HepG2 (cell line): Measurements from ENCODE around the gene SH3PXD2A. TPM values are rescaled to one million over a fixed set of nuclear protein-coding genes. Genes with fewer than 3 reads are reported as not detected.

Source experiments
- ATAC-seq: fragments of 200-7000 bp; cut with Tn5 transposase; 3 replicates; pipeline ENCODE4 v1.9.1; 2020; ENCODE audit warnings: mild to moderate bottlenecking, moderate library complexity
- BruUV-seq: library from RNA; stranded (reverse); fragments of 400-500 nt; replicated peaks from 2 replicates; lab custom pipeline; 2021; lab: Mats Ljungman, UMichigan
- CTCF ChIA-PET: fragments of 300-600 bp; formaldehyde crosslinking; extraction: SDS; loops from one replicate; lab custom pipeline; 2021; ENCODE audit warnings: low total read pairs, inconsistent platforms, low intra/inter-chr PET ratio; lab: Yijun Ruan, JAX
- POLR2A ChIA-PET: fragments of 350-600 bp; sonication (Branson Sonifier 250); formaldehyde crosslinking; loops from one replicate; lab custom pipeline; 2020; ENCODE audit warnings: antibody characterized with exemption, inconsistent platforms; lab: Yijun Ruan, JAX
- DNase-seq: peaks from one replicate; pipeline ENCODE4 v3.0.0-alpha.2; 2015; ENCODE audit warnings: low spot score
- FAIRE-seq: peaks from 3 replicates; lab custom pipeline; 2011; peaks lifted over from hg19 to GRCh38; lab: Jason Lieb, UNC
- H2AFZ ChIP-seq: one replicate; pipeline ENCODE4 v1.6.1; 2011; ENCODE audit warnings: low read length, inconsistent platforms
- H3K27ac ChIP-seq: fragments of 300-600 bp; 3 replicates; pipeline ENCODE4 v1.8.0; 2011; ENCODE audit warnings: mixed run types, mild to moderate bottlenecking, mixed read lengths, low read length, inconsistent platforms; ENCODE audit not compliant: insufficient read depth; ENCODE audit errors: extremely low read length
- H3K27me3 ChIP-seq, 2 experiments: fragments of 200-600 bp in 1 of 2; 2 replicates in 1 of 2; 3 replicates in 1 of 2; pipeline versions ENCODE4 v1.6.0 to v1.8.0; 2011; ENCODE audit warnings: low read length in 2 of 2, mild to moderate bottlenecking in 2 of 2, moderate library complexity in 2 of 2, inconsistent platforms in 1 of 2; ENCODE audit not compliant: insufficient read depth in 2 of 2, control insufficient read depth in 1 of 2
- H3K36me3 ChIP-seq, 2 experiments: fragments of 200-600 bp in 1 of 2; replicated peaks in 1 of 2; 2 replicates in 1 of 2; 3 replicates in 1 of 2; pipeline versions ENCODE4 v1.5.1 to v1.8.0; 2011; ENCODE audit warnings: low read length in 2 of 2, inconsistent platforms in 1 of 2; ENCODE audit not compliant: insufficient read depth in 2 of 2, control insufficient read depth in 1 of 2
- H3K4me1 ChIP-seq: 2 replicates; pipeline ENCODE4 v1.5.1; 2012; ENCODE audit warnings: low read length, inconsistent platforms; ENCODE audit not compliant: insufficient read depth
- H3K4me2 ChIP-seq: 2 replicates; pipeline ENCODE4 v1.6.0; 2011; ENCODE audit warnings: low read depth, low read length, inconsistent platforms
- H3K4me3 ChIP-seq, 3 experiments: fragments of 200-600 bp in 1 of 3; sonication (generic), shearing (Covaris generic) in 1 of 3; replicated peaks in 1 of 3; 2 replicates each; pipeline ENCODE4 v1.5.1; 2011 to 2016; ENCODE audit warnings: low read length in 3 of 3, inconsistent platforms in 2 of 3, low read depth in 2 of 3, mild to moderate bottlenecking in 2 of 3, control low read depth in 1 of 3, mixed read lengths in 1 of 3; ENCODE audit not compliant: insufficient read depth in 1 of 3
- H3K79me2 ChIP-seq: one replicate; pipeline ENCODE4 v1.6.1; 2011; ENCODE audit warnings: low read length, inconsistent platforms; ENCODE audit not compliant: insufficient read depth
- H3K9ac ChIP-seq: 2 replicates; pipeline ENCODE4 v1.6.0; 2011; ENCODE audit warnings: mild to moderate bottlenecking, low read depth, low read length, inconsistent platforms; ENCODE audit not compliant: insufficient read depth
- H3K9me3 ChIP-seq: 2 replicates; pipeline ENCODE4 v1.5.1; 2012; ENCODE audit warnings: mild to moderate bottlenecking, low read length
- H4K20me1 ChIP-seq: 2 replicates; pipeline ENCODE4 v1.6.0; 2011; ENCODE audit warnings: inconsistent platforms, mild to moderate bottlenecking, low read length, moderate library complexity; ENCODE audit not compliant: insufficient read depth
- FOXA1 ChIP-seq, 2 experiments: fragments of 450-650 bp in 1 of 2; sonication (generic) in 1 of 2; formaldehyde crosslinking in 1 of 2; IDR thresholded peaks; 2 replicates each; pipeline versions ENCODE4 v1.4.0 to v1.6.1; 2016 to 2020; ENCODE audit warnings: missing genetic modification reagents in 1 of 2
- HOXA3 ChIP-seq: sonication (generic); formaldehyde crosslinking; IDR thresholded peaks from 2 replicates; pipeline ENCODE4 v1.5.0; 2020; ENCODE audit warnings: missing genetic modification reagents
- NR2F1 ChIP-seq, 2 experiments: fragments of 450-650 bp in 1 of 2; formaldehyde crosslinking in 1 of 2; IDR thresholded peaks; 2 replicates each; pipeline versions ENCODE4 v1.5.0 to v1.6.1; 2016 to 2020; ENCODE audit warnings: mild to moderate bottlenecking in 1 of 2, missing compliant biosample characterization in 1 of 2, missing genetic modification reagents in 1 of 2, moderate library complexity in 1 of 2
- SMARCE1 ChIP-seq: fragments of 450-650 bp; IDR thresholded peaks from 2 replicates; pipeline ENCODE4 v1.6.1; 2017; ENCODE audit warnings: borderline replicate concordance
- SNRNP70 ChIP-seq: fragments of 200-400 bp; formaldehyde crosslinking; IDR thresholded peaks from 2 replicates; pipeline ENCODE4 v1.6.1; 2017; ENCODE audit warnings: mild to moderate bottlenecking, low read depth, low read length, moderate library complexity
- SP5 ChIP-seq: IDR thresholded peaks from 2 replicates; pipeline ENCODE4 v1.6.1; 2016; ENCODE audit warnings: low read depth, borderline replicate concordance
- ZNF136 ChIP-seq: sonication (generic); formaldehyde crosslinking; IDR thresholded peaks from 2 replicates; pipeline ENCODE4 v1.8.1; 2022; ENCODE audit warnings: low read depth, mild to moderate bottlenecking, moderate library complexity, missing genetic modification reagents
- ZNF207 ChIP-seq: fragments of 450-650 bp; IDR thresholded peaks from 2 replicates; pipeline ENCODE4 v1.6.1; 2016; ENCODE audit warnings: antibody characterized with exemption, borderline replicate concordance
- ZNF543 ChIP-seq: sonication (generic); formaldehyde crosslinking; IDR thresholded peaks from 2 replicates; pipeline ENCODE4 v1.4.0; 2020; ENCODE audit warnings: mild to moderate bottlenecking, missing genetic modification reagents
- ZNF552 ChIP-seq: sonication (generic); formaldehyde crosslinking; IDR thresholded peaks from 2 replicates; pipeline ENCODE4 v1.9.0; 2022; ENCODE audit warnings: missing genetic modification reagents, mild to moderate bottlenecking, borderline replicate concordance
- ZNF777 ChIP-seq: sonication (generic); formaldehyde crosslinking; IDR thresholded peaks from 2 replicates; pipeline ENCODE4 v1.4.0; 2020; ENCODE audit warnings: missing genetic modification reagents
- WGBS: methylation state at CpG from one replicate; pipeline ENCODE4 v1.1.6; 2017; ENCODE audit warnings: low lambda C conversion rate; 5-methylcytosine and 5-hydroxymethylcytosine counted together
- in situ Hi-C: cut with HindIII; loops from 2 replicates; pipeline ENCODE4 v1.10.0; 2017; ENCODE audit warnings: low pct_unique_long_range_greater_than_20kb; ENCODE audit not compliant: extremely low pct_ligation_motif_present
- intact Hi-C: fragments of 100-400 bp; cut with micrococcal nuclease; formaldehyde crosslinking; loops from one replicate; pipeline ENCODE4 v1.10.0; 2022; ENCODE audit not compliant: unreplicated experiment
- polyA plus RNA-seq, 8 experiments: library from polyadenylated mRNA; depleted of rRNA in 3 of 8; stranded (reverse) in 7 of 8; unstranded in 1 of 8; fragments of >200 nt; fragmentation: Illumina TruSeq in 4 of 8; extraction: Trizol in 4 of 8; gene quantifications; 2 replicates each; pipeline versions ENCODE4 v1.2.1 to v1.2.3, GENCODE V29; 2011 to 2016; ENCODE audit warnings: low read depth in 4 of 8, missing spikeins in 1 of 8, mixed read lengths in 1 of 8; ENCODE audit not compliant: insufficient read depth in 1 of 8
- total RNA-seq, 5 experiments: library from RNA; depleted of rRNA; stranded (reverse); fragments of >200 nt; fragmentation: Illumina TruSeq; extraction: Trizol; gene quantifications; 2 replicates each; pipeline ENCODE4 v1.2.3, GENCODE V29; 2016; ENCODE audit warnings: low read depth in 1 of 5
- TF ChIP-seq, protein P1 (sequence below): sonication (generic); formaldehyde crosslinking; IDR thresholded peaks from 2 replicates; pipeline ENCODE4 v1.8.0; 2023; ENCODE audit warnings: mild to moderate bottlenecking, missing genetic modification reagents
- TF ChIP-seq, protein P2 (sequence below): sonication (generic); formaldehyde crosslinking; IDR thresholded peaks from 2 replicates; pipeline ENCODE4 v1.5.0; 2020; ENCODE audit warnings: mild to moderate bottlenecking, missing genetic modification reagents, borderline replicate concordance
- TF ChIP-seq, protein P3 (sequence below): IDR thresholded peaks from 2 replicates; pipeline ENCODE4 v1.6.1; 2016; ENCODE audit warnings: low read depth, missing genetic modification reagents, missing compliant biosample characterization

Gene SH3PXD2A
- total and polyA plus RNA-seq, 2 of the 13 experiments (the other 11 are each of a cell fraction or from before 2014, with no cell fraction given) = 11.1 to 11.3 TPM

DNA sequence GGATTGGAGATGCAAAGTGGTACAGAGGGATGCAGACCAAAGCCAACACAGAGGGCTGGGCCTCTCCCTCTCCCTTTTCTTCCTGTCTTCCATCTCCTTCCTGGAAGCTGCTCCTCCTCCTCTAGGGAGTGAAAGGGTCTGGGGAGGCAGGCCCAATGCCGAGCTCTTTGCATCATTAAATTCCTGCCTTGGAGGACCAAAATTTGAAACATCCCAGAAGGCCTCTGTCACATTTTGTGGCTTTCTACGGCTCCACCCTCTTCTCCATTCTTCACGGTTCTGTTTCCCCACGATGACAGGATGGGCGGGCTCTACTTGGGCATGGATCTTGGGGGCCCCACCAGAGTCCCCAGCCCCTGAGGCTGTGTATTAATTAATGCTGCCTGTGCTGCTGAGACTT, 285.5 kb downstream of the SH3PXD2A start:
- WGBS = 24% methylated on average over 5 of the region's 5 CpGs
- Histone ChIP-seq H2AFZ (no peak overlapping the region), H3K27me3 (peaks cover 12 to 71% of the 10 kb centered on the region in 2 experiments; a peak in 4 of 5 replicates)
- intact Hi-C loops = no loop called here
- ATAC-seq (no peak), DNase-seq (no peak)
- in situ Hi-C loops = no loop called here
- TF ChIP-seq, protein P1, sequence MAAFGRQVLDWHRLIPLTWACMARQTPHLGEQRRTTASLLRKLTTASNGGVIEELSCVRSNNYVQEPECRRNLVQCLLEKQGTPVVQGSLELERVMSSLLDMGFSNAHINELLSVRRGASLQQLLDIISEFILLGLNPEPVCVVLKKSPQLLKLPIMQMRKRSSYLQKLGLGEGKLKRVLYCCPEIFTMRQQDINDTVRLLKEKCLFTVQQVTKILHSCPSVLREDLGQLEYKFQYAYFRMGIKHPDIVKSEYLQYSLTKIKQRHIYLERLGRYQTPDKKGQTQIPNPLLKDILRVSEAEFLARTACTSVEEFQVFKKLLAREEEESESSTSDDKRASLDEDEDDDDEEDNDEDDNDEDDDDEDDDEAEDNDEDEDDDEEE (CRISPR knock-in tag) = no peak
- TF ChIP-seq, protein P2, sequence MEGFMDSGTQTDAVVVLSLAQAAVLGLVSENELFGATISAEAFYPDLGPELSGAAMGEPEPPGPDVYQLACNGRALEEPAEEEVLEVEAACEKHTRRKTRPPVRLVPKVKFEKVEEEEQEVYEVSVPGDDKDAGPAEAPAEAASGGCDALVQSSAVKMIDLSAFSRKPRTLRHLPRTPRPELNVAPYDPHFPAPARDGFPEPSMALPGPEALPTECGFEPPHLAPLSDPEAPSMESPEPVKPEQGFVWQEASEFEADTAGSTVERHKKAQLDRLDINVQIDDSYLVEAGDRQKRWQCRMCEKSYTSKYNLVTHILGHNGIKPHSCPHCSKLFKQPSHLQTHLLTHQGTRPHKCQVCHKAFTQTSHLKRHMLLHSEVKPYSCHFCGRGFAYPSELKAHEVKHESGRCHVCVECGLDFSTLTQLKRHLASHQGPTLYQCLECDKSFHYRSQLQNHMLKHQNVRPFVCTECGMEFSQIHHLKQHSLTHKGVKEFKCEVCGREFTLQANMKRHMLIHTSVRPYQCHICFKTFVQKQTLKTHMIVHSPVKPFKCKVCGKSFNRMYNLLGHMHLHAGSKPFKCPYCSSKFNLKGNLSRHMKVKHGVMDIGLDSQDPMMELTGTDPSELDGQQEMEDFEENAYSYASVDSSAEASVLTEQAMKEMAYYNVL (CRISPR knock-in tag) = no peak
- TF ChIP-seq SMARCE1 (no peak), HOXA3 (no peak), ZNF552 (no peak), SNRNP70 (no peak), ZNF136 (CRISPR knock-in tag) (no peak), ZNF543 (CRISPR knock-in tag) (no peak), ZNF207 (no peak), ZNF777 (CRISPR knock-in tag) (no peak), FOXA1 (IDR thresholded peaks at IDR 0.05) (no peak), FOXA1 (CRISPR knock-in tag; IDR thresholded peaks at IDR 0.05) (no peak), SP5 (CRISPR knock-in tag) (no peak), NR2F1 (CRISPR knock-in tag; IDR thresholded peaks at IDR 0.05) (no peak)
- TF ChIP-seq, protein P3, sequence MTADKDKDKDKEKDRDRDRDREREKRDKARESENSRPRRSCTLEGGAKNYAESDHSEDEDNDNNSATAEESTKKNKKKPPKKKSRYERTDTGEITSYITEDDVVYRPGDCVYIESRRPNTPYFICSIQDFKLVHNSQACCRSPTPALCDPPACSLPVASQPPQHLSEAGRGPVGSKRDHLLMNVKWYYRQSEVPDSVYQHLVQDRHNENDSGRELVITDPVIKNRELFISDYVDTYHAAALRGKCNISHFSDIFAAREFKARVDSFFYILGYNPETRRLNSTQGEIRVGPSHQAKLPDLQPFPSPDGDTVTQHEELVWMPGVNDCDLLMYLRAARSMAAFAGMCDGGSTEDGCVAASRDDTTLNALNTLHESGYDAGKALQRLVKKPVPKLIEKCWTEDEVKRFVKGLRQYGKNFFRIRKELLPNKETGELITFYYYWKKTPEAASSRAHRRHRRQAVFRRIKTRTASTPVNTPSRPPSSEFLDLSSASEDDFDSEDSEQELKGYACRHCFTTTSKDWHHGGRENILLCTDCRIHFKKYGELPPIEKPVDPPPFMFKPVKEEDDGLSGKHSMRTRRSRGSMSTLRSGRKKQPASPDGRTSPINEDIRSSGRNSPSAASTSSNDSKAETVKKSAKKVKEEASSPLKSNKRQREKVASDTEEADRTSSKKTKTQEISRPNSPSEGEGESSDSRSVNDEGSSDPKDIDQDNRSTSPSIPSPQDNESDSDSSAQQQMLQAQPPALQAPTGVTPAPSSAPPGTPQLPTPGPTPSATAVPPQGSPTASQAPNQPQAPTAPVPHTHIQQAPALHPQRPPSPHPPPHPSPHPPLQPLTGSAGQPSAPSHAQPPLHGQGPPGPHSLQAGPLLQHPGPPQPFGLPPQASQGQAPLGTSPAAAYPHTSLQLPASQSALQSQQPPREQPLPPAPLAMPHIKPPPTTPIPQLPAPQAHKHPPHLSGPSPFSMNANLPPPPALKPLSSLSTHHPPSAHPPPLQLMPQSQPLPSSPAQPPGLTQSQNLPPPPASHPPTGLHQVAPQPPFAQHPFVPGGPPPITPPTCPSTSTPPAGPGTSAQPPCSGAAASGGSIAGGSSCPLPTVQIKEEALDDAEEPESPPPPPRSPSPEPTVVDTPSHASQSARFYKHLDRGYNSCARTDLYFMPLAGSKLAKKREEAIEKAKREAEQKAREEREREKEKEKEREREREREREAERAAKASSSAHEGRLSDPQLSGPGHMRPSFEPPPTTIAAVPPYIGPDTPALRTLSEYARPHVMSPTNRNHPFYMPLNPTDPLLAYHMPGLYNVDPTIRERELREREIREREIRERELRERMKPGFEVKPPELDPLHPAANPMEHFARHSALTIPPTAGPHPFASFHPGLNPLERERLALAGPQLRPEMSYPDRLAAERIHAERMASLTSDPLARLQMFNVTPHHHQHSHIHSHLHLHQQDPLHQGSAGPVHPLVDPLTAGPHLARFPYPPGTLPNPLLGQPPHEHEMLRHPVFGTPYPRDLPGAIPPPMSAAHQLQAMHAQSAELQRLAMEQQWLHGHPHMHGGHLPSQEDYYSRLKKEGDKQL = no peak
- TF ChIP-seq, all 625 proteins: peak for 0
- no peaks in the 10 kb centered on the region for H3K36me3 ChIP-seq
- no peak overlapping the region for H3K27ac ChIP-seq
- POLR2A ChIA-PET = no interaction called here
- H3K9ac ChIP-seq = no peak overlapping the region
- no peaks in the 10 kb centered on the region for H3K79me2 ChIP-seq
- H4K20me1 ChIP-seq = no peaks in the 10 kb centered on the region
- FAIRE-seq = no peak
- H3K4me3 ChIP-seq = no peak overlapping the region
- H3K9me3 ChIP-seq = no peaks in the 10 kb centered on the region
- no TSS peak for BruUV-seq
- no peak overlapping the region for H3K4me2 ChIP-seq
- H3K4me1 ChIP-seq = peaks cover 48% of the 10 kb centered on the region
- CTCF ChIA-PET = no interaction called here
